Measurements from ENCODE around the gene TPRA1. TPM values are rescaled to one million over a fixed set of nuclear protein-coding genes. Genes with fewer than 3 reads are reported as not detected.

The TPRA1 gene
- total RNA-seq, 1 experiment from 2014 or later = 20.0 TPM

DNA sequence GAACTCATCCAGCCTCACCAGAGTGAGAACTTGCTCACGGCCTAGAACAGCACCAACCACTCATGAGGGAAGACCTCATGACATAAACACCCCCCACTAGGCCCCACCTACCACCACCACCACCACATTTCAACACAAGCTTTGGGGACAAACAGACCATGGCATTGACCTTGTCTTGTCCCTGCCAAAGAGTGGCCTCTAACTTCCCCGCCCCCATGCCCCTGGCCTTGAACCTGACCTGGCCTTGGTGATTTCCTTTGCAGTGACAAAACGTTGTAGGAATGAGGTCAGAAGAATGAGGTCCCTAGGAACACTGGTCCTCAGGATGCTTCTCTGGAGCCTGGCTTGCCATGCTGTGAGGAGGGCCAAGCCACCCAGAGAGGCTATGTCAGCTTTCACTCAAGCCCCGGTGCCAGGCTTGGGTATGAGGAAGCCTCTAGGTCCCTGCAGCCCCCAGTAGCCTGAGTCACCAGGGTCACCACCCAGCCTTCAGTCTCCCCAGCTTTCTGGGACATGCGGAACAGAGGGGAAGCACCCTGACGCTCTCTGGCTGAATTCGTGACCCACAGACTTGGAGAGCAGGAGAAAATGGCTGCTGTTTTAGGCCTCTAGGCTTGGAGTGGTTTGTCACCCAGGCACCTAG, 57.9 kb downstream of the TPRA1 start:
- H3K4me1 Mint-ChIP-seq = peaks cover 11 to 21% of the 10 kb centered on the region in 2 experiments

More for the DNA sequence above, 57.9 kb downstream of the TPRA1 start:
- Histone ChIP-seq H3K9me3 (ENCODE audit: control insufficient read depth, low read depth, low read length) (no peaks in the 10 kb centered on the region), H2BK20ac (ENCODE audit: low read depth, low read length, poor library complexity, severe bottlenecking) (no peak overlapping the region), H3K4me1 (ENCODE audit: insufficient read depth, low read length) (no peaks in the 10 kb centered on the region; the same call in 1 of the 2 replicates), H3T11ph (ENCODE audit: low read length) (no peak overlapping the region), H3K14ac (ENCODE audit: insufficient read depth, low read length) (no peak overlapping the region; the same call in 1 of the 2 replicates), H2BK120ac (ENCODE audit: low read depth, low read length, poor library complexity, severe bottlenecking) (no peak overlapping the region), H4K20me1 (ENCODE audit: control insufficient read depth, insufficient read depth, insufficient read length) (no peaks in the 10 kb centered on the region), H2BK5ac (ENCODE audit: insufficient read length, low read length) (no peak overlapping the region), H4K8ac (replicated peaks; ENCODE audit: insufficient read length, low read depth, low read length) (no peak overlapping the region), H2BK15ac (ENCODE audit: low read depth, low read length) (no peak overlapping the region), H3K79me2 (ENCODE audit: insufficient read depth, low read length) (no peaks in the 10 kb centered on the region), H3K9ac (ENCODE audit: extremely low read depth, insufficient read length, low read length) (no peak overlapping the region), H3K23me2 (ENCODE audit: insufficient read length, low read depth, low read length, poor library complexity, severe bottlenecking) (no peaks in the 10 kb centered on the region), H3K4ac (ENCODE audit: low read depth, low read length) (no peak overlapping the region), H3K79me1 (ENCODE audit: insufficient read depth, low read depth, low read length, poor library complexity, severe bottlenecking) (no peaks in the 10 kb centered on the region), H3K27me3 (ENCODE audit: insufficient read depth, low read length) (no peaks in the 10 kb centered on the region), H2AK5ac (ENCODE audit: insufficient read length, low read length) (no peak overlapping the region), H4K5ac (ENCODE audit: insufficient read length, low read depth, low read length) (no peak overlapping the region), H4K91ac (ENCODE audit: insufficient read length, low read depth, low read length) (no peak overlapping the region), H3K4me2 (ENCODE audit: insufficient read depth, insufficient read length, low read length) (no peak overlapping the region), H2BK12ac (ENCODE audit: insufficient read length, low read depth, low read length) (no peak overlapping the region), H2AFZ (ENCODE audit: low read length) (no peak overlapping the region), H3K27ac (ENCODE audit: insufficient read length, low read depth, low read length) (no peak overlapping the region), H3K56ac (ENCODE audit: insufficient read length, low read depth, low read length) (no peak overlapping the region), H3K23ac (ENCODE audit: insufficient read length, low read depth, low read length) (no peak overlapping the region), H3K18ac (ENCODE audit: insufficient read length, low read depth, low read length) (no peak overlapping the region)
- no peak for DNase-seq
- WGBS (ENCODE audit: extremely low coverage, insufficient read length, low lambda C conversion rate) = no CpG with 5 or more reads among the region's 7 CpGs
- TF ChIP-seq, protein P1, sequence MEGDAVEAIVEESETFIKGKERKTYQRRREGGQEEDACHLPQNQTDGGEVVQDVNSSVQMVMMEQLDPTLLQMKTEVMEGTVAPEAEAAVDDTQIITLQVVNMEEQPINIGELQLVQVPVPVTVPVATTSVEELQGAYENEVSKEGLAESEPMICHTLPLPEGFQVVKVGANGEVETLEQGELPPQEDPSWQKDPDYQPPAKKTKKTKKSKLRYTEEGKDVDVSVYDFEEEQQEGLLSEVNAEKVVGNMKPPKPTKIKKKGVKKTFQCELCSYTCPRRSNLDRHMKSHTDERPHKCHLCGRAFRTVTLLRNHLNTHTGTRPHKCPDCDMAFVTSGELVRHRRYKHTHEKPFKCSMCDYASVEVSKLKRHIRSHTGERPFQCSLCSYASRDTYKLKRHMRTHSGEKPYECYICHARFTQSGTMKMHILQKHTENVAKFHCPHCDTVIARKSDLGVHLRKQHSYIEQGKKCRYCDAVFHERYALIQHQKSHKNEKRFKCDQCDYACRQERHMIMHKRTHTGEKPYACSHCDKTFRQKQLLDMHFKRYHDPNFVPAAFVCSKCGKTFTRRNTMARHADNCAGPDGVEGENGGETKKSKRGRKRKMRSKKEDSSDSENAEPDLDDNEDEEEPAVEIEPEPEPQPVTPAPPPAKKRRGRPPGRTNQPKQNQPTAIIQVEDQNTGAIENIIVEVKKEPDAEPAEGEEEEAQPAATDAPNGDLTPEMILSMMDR (conservative IDR thresholded peaks at IDR 0.05) = no peak
- H3K4me3 Mint-ChIP-seq = no peak overlapping the region
- peaks cover 9% of the 10 kb centered on the region for H3K27me3 Mint-ChIP-seq (ENCODE audit: low read depth)
- peaks cover 0 to 5% (median 2%) of the 10 kb centered on the region in 3 experiments; a peak in 1 of 7 replicates for H3K36me3 Mint-ChIP-seq (ENCODE audit: insufficient read depth in 1 of 3, low read depth in 3 of 3)
- no peak overlapping the region for H3K27ac Mint-ChIP-seq
- peaks cover 0 to 5% of the 10 kb centered on the region in 2 experiments; a peak in 1 of 5 replicates for H3K9me3 Mint-ChIP-seq

Measured in H9 (cell line).